ENCODE measurements around the gene BMPR1A.

DNA sequence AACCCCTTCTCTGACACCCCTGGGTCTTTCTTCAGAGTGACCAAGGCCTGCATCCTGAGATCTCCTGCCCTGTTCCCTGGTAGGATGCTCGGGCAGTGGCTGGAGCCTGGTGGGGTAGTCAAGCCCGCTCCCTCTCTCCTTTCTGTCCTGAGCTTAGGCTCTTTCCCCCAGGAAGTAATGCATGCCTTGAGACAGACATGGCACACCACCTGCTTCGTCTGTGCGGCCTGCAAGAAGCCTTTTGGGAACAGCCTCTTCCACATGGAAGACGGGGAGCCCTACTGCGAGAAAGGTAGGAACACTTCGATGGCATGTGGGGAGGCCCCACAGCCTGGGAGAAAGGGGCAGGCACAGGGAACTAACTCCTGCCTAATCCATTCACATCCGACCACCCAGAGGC is 37.9 kb upstream of the BMPR1A start:
- TF ChIP-seq, protein P1, sequence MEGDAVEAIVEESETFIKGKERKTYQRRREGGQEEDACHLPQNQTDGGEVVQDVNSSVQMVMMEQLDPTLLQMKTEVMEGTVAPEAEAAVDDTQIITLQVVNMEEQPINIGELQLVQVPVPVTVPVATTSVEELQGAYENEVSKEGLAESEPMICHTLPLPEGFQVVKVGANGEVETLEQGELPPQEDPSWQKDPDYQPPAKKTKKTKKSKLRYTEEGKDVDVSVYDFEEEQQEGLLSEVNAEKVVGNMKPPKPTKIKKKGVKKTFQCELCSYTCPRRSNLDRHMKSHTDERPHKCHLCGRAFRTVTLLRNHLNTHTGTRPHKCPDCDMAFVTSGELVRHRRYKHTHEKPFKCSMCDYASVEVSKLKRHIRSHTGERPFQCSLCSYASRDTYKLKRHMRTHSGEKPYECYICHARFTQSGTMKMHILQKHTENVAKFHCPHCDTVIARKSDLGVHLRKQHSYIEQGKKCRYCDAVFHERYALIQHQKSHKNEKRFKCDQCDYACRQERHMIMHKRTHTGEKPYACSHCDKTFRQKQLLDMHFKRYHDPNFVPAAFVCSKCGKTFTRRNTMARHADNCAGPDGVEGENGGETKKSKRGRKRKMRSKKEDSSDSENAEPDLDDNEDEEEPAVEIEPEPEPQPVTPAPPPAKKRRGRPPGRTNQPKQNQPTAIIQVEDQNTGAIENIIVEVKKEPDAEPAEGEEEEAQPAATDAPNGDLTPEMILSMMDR (IDR thresholded peaks at IDR 0.05) = no peak
- no peak for TF ChIP-seq POLR2A (IDR thresholded peaks at IDR 0.05)

Measured in esophagus squamous epithelium (tissue), 4 donors.